Measurements from ENCODE around the gene ANO2.

GRCh38 chr12:5870183-5870582, 74.9 kb downstream of the ANO2 start:
- TF ChIP-seq CTCF (IDR thresholded peaks at IDR 0.05 in 4 of 5, conservative IDR thresholded peaks at IDR 0.05 in 1 of 5) (no peak), POLR2A (IDR thresholded peaks at IDR 0.05) (no peak)
